ENCODE data around the gene RAE1.
"Not testable (repeated sequence)": the region's sequence is repeated elsewhere in the genome, so short reads cannot be mapped to it uniquely, and the experiment has no call there.

Gene RAE1

DNA sequence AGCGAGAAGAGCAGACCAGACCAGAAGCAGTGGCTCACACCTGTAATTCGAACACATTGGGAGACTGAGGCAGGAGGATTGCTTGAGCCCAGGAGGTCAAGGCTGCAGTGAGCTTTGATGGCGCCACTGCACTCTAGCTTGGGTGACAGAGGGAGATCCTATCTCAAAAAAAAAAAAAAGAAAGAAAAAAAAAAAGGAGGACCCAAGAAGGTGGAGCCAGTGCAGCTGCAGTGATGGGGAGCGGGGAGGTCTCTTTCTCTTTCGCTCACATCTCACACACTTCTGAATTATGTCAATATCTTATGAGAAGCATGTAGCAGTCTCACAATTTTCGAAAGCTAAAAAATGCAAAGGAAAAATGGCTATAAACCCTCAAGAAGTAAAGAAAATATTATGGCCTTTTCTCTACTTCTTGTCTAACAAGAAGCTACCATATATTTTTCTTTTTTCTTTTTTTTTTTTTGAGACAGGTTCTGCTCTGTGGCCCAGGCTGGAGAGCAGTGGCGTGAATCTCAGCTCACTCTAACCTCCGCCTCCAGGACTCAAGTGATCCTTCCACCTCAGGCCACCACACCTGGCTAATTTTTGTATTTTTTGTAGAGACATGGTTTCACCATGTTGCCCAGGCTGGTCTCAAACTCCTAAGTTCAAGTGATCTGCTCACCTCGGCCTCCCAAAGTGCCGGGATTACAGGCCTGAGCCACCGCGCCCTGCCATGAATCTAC is 25.3 kb upstream of the RAE1 start:
- no peak for DNase-seq (ENCODE audit: low read depth in 1 of 2, low spot score in 1 of 2)

GRCh38 chr20:57326667-57327455 is 24.2 kb upstream of the RAE1 start:
- DNase-seq (ENCODE audit: low read depth in 1 of 2, low spot score in 1 of 2): no peak

GRCh38 chr20:57327820-57328219 is 23.2 kb upstream of the RAE1 start:
- DNase-seq (ENCODE audit: low read depth in 1 of 2, low spot score in 1 of 2): no peak

DNA sequence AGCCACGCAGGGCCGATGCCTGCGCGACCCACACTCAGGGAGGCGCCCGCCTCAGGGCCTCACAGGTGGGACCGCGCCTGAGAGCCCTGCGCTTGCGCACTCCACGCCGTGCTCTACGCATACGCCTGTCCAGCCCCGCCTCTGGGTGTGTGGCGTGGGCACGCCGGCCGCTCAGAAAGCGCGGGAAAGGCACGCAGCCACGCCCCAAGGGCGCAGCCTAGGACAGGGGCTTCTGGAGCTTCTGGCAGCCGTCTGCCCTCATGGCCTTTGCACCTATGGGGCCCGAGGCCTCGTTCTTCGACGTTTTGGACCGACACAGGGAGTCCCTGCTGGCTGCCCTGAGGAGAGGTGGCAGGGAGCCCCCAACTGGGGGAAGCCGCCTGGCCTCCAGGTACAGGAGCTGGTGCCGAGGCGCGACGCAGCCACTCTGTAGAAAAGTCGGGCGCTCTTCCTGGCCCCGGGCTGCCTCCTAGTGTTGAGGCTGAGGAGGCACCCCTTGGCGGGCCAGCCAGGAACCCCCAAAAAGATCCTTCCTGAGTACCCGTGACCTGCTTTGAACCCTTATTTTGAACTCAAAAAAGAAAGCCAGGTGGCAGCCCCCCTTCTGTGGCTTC is 21.3 kb upstream of the RAE1 start, which contains the start of gene SPO11:
Gene SPO11, plus strand, starts transcription at position 196 of the 614 bp plus-strand sequence. Its CDS starts 65 bp downstream, at position 261.
- no peak for DNase-seq (ENCODE audit: low read depth in 1 of 2, low spot score in 1 of 2)

GRCh38 chr20:57330998-57331397 is 20.1 kb upstream of the RAE1 start:
- DNase-seq (ENCODE audit: low read depth in 1 of 2, low spot score in 1 of 2): no peak

GRCh38 chr20:57332105-57333089 is 18.7 kb upstream of the RAE1 start:
- DNase-seq (ENCODE audit: low read depth in 1 of 2, low spot score in 1 of 2): no peak

- DNase-seq (ENCODE audit: low read depth in 1 of 2, low spot score in 1 of 2): no peak
Observed at GRCh38 chr20:57335392-57335791, 15.7 kb upstream of the RAE1 start.

DNA sequence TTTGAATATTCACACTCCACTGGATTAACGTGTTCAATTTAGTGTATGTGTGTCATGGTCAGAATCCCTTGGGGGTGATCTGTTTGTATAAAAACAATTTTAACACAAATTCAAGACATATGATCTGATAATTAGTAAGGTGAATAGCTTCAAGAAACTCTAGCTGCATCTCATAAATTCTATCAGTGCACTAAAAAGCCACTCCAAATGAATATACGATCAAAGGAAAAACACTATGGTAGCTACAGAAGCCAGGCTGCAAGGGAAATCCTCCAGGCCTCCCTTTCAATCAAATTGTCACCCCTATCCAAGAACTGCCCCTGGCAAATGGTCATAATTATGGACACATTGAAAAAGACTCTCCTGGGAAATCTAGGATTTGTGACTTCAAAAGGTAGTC is 9.4 kb upstream of the RAE1 start:
- DNase-seq (ENCODE audit: low read depth in 1 of 2, low spot score in 1 of 2): no peak

DNA sequence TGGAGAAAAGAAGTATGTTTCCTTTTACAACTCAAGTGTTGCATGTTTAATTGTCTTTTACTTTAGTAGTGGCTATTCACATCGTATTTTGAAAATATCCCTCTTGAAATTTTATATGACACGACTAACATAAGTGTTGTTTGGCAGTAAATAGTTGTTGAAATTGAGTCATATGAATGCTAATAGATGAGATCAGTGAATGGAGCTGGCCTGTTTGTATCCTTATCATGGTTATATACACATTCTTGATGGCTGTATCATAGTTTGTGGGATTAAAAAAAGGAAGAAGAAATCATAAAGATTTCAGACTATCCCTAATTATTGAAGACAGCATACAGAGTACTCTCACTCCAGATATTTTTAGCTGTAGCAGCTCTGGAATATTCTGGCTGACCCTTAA is 8.2 kb upstream of the RAE1 start:
- no peak for DNase-seq (ENCODE audit: low read depth in 1 of 2, low spot score in 1 of 2)

DNA sequence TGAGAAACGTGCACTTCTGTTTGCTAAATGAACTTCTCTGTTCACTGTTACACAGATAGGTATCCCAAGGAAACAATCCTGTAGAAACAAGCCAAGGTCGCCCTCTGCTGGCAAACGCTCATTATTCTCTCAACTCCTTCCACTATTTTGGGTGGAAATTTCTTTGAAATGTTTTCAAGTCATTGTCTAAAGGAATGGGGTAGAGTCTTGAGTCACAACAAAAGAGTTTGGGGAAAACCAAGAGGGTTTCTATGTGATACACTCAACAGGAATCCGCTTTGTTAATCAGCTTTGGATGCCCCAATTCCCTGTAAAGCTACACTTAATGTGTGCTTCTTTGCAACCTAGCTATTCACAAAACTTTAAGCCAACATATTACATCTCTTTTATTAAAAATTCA is 4.6 kb upstream of the RAE1 start:
- peak; percentile 33 to 55 for DNase-seq (ENCODE audit: low read depth in 1 of 2, low spot score in 1 of 2)

DNA sequence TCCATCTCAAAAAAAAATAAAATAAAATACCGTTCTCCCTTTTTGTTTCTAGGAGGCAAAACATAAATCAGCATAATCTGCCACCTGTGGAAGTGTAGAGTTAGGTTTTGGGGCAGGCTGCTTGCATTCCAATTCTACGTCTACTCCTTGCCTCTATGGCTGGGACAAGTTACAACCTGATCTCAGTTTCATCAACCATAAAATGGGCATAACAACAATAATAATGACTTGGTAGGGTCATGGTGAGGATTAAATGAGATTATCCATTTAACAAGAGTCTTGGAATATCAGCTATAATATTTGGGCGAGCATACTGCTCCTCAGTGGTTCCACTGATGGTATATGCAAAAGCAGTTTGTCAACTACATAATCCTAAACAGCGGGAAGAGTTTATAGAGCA is 3.7 kb upstream of the RAE1 start:
- no peak for DNase-seq (ENCODE audit: low read depth in 1 of 2, low spot score in 1 of 2)

- not testable (repeated sequence) for DNase-seq (ENCODE audit: low read depth in 1 of 2, low spot score in 1 of 2)
Observed at GRCh38 chr20:57348200-57348921, 2.7 kb upstream of the RAE1 start.

GRCh38 chr20:57348922-57349574 is 2.0 kb upstream of the RAE1 start:
- not testable (repeated sequence) for DNase-seq (ENCODE audit: low read depth in 1 of 2, low spot score in 1 of 2)

DNA sequence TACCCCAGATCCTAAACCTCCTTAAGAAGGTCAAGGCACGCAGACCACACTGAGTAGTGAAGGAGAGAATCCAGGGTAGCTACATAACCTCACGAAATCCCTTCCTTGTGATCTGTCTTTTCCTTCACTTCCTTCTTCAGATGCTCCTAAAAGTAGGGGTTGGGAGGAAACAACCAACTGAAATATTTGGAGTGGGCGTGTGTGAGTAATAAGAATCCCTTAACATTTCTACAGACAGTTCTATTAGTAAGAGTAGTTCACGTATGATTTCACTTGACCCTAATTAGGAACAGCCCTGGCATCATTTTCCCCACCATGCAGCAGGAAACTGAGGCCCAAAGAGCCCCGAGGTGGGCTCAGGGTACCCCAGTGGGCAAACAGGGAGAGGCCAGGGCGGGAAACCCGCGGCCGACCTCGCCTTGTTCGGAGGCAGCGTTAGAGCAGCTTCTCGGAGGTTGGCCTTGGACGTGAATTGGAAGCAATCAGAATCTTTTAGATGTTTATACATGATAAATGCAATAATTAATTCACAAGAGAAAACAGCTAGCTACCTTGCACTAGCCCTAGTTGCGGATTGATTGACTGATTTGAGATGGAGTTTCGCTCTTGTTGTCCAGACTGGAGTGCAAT is 859 bp upstream of the RAE1 start:
- no peak for DNase-seq (ENCODE audit: low read depth in 1 of 2, low spot score in 1 of 2)

- not testable (repeated sequence) for DNase-seq (ENCODE audit: low read depth in 1 of 2, low spot score in 1 of 2)
Observed at GRCh38 chr20:57350726-57351041, 371 bp upstream of the RAE1 start.

GRCh38 chr20:57352305-57352704 is 1.2 kb downstream of the RAE1 start:
- DNase-seq (ENCODE audit: low read depth in 1 of 2, low spot score in 1 of 2): no peak

GRCh38 chr20:57353351-57353750 is 2.3 kb downstream of the RAE1 start:
- DNase-seq (ENCODE audit: low read depth in 1 of 2, low spot score in 1 of 2): no peak

- no peak for DNase-seq (ENCODE audit: low read depth in 1 of 2, low spot score in 1 of 2)
Observed at GRCh38 chr20:57361517-57361916, 10.5 kb downstream of the RAE1 start.

DNA sequence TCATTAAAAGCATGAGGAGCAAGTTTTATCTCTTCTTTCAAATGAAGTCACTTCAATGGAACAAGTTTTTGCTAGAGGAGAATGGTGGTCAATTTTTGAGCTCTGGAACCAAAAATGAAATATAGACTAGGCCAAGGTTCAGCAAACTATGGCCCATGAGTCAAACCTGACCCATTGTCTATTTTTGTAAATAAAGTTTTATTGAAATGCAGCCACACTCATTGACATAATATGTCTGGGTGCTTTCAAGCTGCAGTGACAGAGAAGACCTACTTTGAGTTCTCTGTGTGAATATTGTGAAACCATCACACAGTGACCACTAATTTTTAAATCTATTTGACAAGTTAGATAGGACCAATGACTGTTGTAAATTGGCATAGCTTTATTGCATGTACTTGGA is 13.4 kb downstream of the RAE1 start:
- DNase-seq (ENCODE audit: low read depth in 1 of 2, low spot score in 1 of 2): no peak

Measured in activated CD4-positive, alpha-beta T cell treated with anti-CD3 and anti-CD28 coated beads, Interleukin-2, amount 50 U/mL, for 24 hours (primary cell).